SK-N-SH treated with all-trans-retinoic acid at 6 μM for 48 hours (cell line): ENCODE data around the gene KCTD10.
A peak's percentile ranks its signal among the peaks of the same experiment; 100 is the strongest.

Experiments used
- ATAC-seq: fragments of 200-7000 bp; cut with Tn5 transposase; 3 replicates; pipeline ENCODE4 v1.9.1; 2020; ENCODE audit warnings: mild to moderate bottlenecking, moderate library complexity
- ARNTL ChIP-seq: fragments of 450-650 bp; formaldehyde crosslinking; IDR thresholded peaks from 2 replicates; pipeline ENCODE4 v1.5.0; 2020; ENCODE audit warnings: low read depth, mild to moderate bottlenecking, moderate library complexity, borderline replicate concordance
- BACH2 ChIP-seq: fragments of 250-450 bp; sonication (Bioruptor Pico); IDR thresholded peaks from 2 replicates; pipeline ENCODE4 v1.9.0; 2021; ENCODE audit warnings: mild to moderate bottlenecking, borderline replicate concordance
- CSDC2 ChIP-seq: fragments of 250-450 bp; sonication (Bioruptor Pico); IDR thresholded peaks from 2 replicates; pipeline ENCODE4 v1.5.0; 2020; ENCODE audit warnings: mild to moderate bottlenecking, moderate library complexity
- ESRRG ChIP-seq: fragments of 250-450 bp; sonication (Bioruptor Pico); IDR thresholded peaks from 2 replicates; pipeline ENCODE4 v1.6.1; 2021; ENCODE audit warnings: mild to moderate bottlenecking
- GLIS3 ChIP-seq: fragments of 250-450 bp; sonication (Bioruptor Pico); IDR thresholded peaks from 2 replicates; pipeline ENCODE4 v1.5.0; 2020; ENCODE audit warnings: mild to moderate bottlenecking, moderate library complexity
- ISL1 ChIP-seq: fragments of 250-450 bp; sonication (Bioruptor Pico); IDR thresholded peaks from 2 replicates; pipeline ENCODE4 v2.1.2; 2022; ENCODE audit warnings: mild to moderate bottlenecking, moderate library complexity
- OSR1 ChIP-seq: fragments of 250-450 bp; sonication (Bioruptor Pico); IDR thresholded peaks from 2 replicates; pipeline ENCODE4 v1.8.0; 2022; ENCODE audit warnings: moderate library complexity, mild to moderate bottlenecking, inconsistent platforms
- PPARA ChIP-seq: fragments of 250-450 bp; sonication (Bioruptor Pico); IDR thresholded peaks from 2 replicates; pipeline ENCODE4 v1.5.0; 2020; ENCODE audit warnings: mild to moderate bottlenecking, borderline replicate concordance
- SNAI2 ChIP-seq: fragments of 250-450 bp; sonication (Bioruptor Pico); IDR thresholded peaks from 2 replicates; pipeline ENCODE4 v1.5.0; 2020; ENCODE audit warnings: mild to moderate bottlenecking, moderate library complexity
- TCF4 ChIP-seq: fragments of 250-450 bp; sonication (Bioruptor Pico); IDR thresholded peaks from 2 replicates; pipeline ENCODE4 v1.8.0; 2021; ENCODE audit warnings: mild to moderate bottlenecking, moderate library complexity, borderline replicate concordance
- TOX ChIP-seq: fragments of 250-450 bp; sonication (Bioruptor Pico); IDR thresholded peaks from 2 replicates; pipeline ENCODE4 v1.8.0; 2021; ENCODE audit warnings: mild to moderate bottlenecking, moderate library complexity, borderline replicate concordance
- ZC3H10 ChIP-seq: fragments of 250-450 bp; sonication (Bioruptor Pico); IDR thresholded peaks from 2 replicates; pipeline ENCODE4 v1.5.1; 2021; ENCODE audit warnings: mild to moderate bottlenecking, moderate library complexity
- ZFP3 ChIP-seq: fragments of 250-450 bp; sonication (Bioruptor Pico); IDR thresholded peaks from 2 replicates; pipeline ENCODE4 v1.5.0; 2020; ENCODE audit warnings: mild to moderate bottlenecking, moderate library complexity
- ZFP30 ChIP-seq: fragments of 450-650 bp; formaldehyde crosslinking; IDR thresholded peaks from 2 replicates; pipeline ENCODE4 v1.5.0; 2022; ENCODE audit warnings: mild to moderate bottlenecking, moderate library complexity
- ZNF565 ChIP-seq: fragments of 450-650 bp; formaldehyde crosslinking; conservative IDR thresholded peaks from 2 replicates; pipeline ENCODE4 v1.5.0; 2020; ENCODE audit warnings: low read depth, mild to moderate bottlenecking, moderate library complexity
- ZNF70 ChIP-seq: fragments of 450-650 bp; formaldehyde crosslinking; IDR thresholded peaks from 2 replicates; pipeline ENCODE4 v1.5.0; 2020; ENCODE audit warnings: mild to moderate bottlenecking, moderate library complexity
- ZNF8 ChIP-seq: fragments of 450-650 bp; formaldehyde crosslinking; IDR thresholded peaks from 2 replicates; pipeline ENCODE4 v1.5.0; 2020; ENCODE audit warnings: mild to moderate bottlenecking, moderate library complexity
- TF ChIP-seq, protein P1 (sequence below): fragments of 250-450 bp; sonication (Bioruptor Pico); IDR thresholded peaks from 2 replicates; pipeline ENCODE4 v1.5.0; 2020; ENCODE audit warnings: mild to moderate bottlenecking, moderate library complexity
- TF ChIP-seq, protein P2 (sequence below): fragments of 250-450 bp; sonication (Bioruptor Pico); IDR thresholded peaks from 2 replicates; pipeline ENCODE4 v1.8.0; 2021; ENCODE audit warnings: low read depth, mild to moderate bottlenecking, moderate library complexity, borderline replicate concordance
- TF ChIP-seq, protein P3 (sequence below): fragments of 250-450 bp; sonication (Bioruptor Pico); IDR thresholded peaks from 2 replicates; pipeline ENCODE4 v1.5.1; 2020; ENCODE audit warnings: low read depth, mild to moderate bottlenecking, moderate library complexity
- TF ChIP-seq, protein P4 (sequence below): fragments of 250-450 bp; sonication (Bioruptor Pico); IDR thresholded peaks from 2 replicates; pipeline ENCODE4 v1.8.0; 2020; ENCODE audit warnings: mild to moderate bottlenecking, moderate library complexity, borderline replicate concordance

Gene KCTD10

GRCh38 chr12:109433618-109434017 lies 43.5 kb downstream of the KCTD10 start:
- TF ChIP-seq ZNF70 (no peak), ZNF8 (CRISPR knock-in tag) (no peak), BACH2 (CRISPR knock-in tag) (no peak), ESRRG (no peak), GLIS3 (CRISPR knock-in tag) (no peak), CSDC2 (CRISPR knock-in tag) (no peak), OSR1 (CRISPR knock-in tag) (no peak), ISL1 (CRISPR knock-in tag) (no peak)
- TF ChIP-seq, protein P1, sequence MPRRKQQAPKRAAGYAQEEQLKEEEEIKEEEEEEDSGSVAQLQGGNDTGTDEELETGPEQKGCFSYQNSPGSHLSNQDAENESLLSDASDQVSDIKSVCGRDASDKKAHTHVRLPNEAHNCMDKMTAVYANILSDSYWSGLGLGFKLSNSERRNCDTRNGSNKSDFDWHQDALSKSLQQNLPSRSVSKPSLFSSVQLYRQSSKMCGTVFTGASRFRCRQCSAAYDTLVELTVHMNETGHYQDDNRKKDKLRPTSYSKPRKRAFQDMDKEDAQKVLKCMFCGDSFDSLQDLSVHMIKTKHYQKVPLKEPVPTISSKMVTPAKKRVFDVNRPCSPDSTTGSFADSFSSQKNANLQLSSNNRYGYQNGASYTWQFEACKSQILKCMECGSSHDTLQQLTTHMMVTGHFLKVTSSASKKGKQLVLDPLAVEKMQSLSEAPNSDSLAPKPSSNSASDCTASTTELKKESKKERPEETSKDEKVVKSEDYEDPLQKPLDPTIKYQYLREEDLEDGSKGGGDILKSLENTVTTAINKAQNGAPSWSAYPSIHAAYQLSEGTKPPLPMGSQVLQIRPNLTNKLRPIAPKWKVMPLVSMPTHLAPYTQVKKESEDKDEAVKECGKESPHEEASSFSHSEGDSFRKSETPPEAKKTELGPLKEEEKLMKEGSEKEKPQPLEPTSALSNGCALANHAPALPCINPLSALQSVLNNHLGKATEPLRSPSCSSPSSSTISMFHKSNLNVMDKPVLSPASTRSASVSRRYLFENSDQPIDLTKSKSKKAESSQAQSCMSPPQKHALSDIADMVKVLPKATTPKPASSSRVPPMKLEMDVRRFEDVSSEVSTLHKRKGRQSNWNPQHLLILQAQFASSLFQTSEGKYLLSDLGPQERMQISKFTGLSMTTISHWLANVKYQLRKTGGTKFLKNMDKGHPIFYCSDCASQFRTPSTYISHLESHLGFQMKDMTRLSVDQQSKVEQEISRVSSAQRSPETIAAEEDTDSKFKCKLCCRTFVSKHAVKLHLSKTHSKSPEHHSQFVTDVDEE (CRISPR knock-in tag) = no peak
- TF ChIP-seq, protein P2, sequence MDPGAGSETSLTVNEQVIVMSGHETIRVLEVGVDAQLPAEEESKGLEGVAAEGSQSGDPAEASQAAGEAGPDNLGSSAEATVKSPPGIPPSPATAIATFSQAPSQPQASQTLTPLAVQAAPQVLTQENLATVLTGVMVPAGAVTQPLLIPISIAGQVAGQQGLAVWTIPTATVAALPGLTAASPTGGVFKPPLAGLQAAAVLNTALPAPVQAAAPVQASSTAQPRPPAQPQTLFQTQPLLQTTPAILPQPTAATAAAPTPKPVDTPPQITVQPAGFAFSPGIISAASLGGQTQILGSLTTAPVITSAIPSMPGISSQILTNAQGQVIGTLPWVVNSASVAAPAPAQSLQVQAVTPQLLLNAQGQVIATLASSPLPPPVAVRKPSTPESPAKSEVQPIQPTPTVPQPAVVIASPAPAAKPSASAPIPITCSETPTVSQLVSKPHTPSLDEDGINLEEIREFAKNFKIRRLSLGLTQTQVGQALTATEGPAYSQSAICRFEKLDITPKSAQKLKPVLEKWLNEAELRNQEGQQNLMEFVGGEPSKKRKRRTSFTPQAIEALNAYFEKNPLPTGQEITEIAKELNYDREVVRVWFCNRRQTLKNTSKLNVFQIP (CRISPR knock-in tag) = no peak
- TF ChIP-seq, protein P3, sequence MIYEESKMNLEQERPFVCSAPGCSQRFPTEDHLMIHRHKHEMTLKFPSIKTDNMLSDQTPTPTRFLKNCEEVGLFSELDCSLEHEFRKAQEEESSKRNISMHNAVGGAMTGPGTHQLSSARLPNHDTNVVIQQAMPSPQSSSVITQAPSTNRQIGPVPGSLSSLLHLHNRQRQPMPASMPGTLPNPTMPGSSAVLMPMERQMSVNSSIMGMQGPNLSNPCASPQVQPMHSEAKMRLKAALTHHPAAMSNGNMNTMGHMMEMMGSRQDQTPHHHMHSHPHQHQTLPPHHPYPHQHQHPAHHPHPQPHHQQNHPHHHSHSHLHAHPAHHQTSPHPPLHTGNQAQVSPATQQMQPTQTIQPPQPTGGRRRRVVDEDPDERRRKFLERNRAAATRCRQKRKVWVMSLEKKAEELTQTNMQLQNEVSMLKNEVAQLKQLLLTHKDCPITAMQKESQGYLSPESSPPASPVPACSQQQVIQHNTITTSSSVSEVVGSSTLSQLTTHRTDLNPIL (CRISPR knock-in tag) = no peak
- TF ChIP-seq, all 23 proteins: peak for 0
- peak; percentile 75 for ATAC-seq

DNA sequence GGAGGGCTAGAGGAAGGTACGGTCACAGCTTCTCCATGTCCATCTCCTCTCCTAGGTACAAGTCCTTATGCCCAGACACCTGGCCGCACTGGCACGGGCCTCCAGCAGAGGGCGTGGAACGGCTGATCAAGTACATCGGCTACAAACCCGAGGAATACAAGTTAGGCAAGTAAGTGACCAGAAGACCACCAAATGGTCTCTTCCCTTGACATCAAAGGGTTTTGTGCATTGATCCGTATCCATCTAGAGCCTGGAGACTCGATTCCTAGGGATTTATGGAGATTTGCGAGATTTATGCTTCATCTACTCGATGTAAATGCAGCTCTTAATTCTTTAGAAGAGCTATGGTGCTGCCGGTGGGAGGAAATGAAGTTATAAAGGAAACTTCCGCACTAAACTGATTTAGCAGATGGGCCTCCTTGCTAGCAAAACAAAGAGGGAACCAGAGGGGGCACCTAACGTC lies 44.2 kb downstream of the KCTD10 start:
- peak; percentile 90 for ATAC-seq
- TF ChIP-seq, protein P1 (CRISPR knock-in tag) = no peak
- TF ChIP-seq, all 23 proteins: peak for 0

- no peak for TF ChIP-seq ZFP30 (CRISPR knock-in tag)
- no peak for TF ChIP-seq ARNTL (CRISPR knock-in tag)
- TF ChIP-seq CSDC2 (CRISPR knock-in tag) = no peak
- no peak for TF ChIP-seq ESRRG
- TF ChIP-seq ZC3H10 = no peak
- TF ChIP-seq SNAI2 (CRISPR knock-in tag) = no peak
- TF ChIP-seq ZNF8 (CRISPR knock-in tag) = no peak
- no peak for TF ChIP-seq TOX (CRISPR knock-in tag)
- no peak for TF ChIP-seq OSR1 (CRISPR knock-in tag)
- no peak for TF ChIP-seq TCF4 (CRISPR knock-in tag)
- ATAC-seq = no peak
Observed at GRCh38 chr12:109432431-109432830, 44.7 kb downstream of the KCTD10 start.

DNA sequence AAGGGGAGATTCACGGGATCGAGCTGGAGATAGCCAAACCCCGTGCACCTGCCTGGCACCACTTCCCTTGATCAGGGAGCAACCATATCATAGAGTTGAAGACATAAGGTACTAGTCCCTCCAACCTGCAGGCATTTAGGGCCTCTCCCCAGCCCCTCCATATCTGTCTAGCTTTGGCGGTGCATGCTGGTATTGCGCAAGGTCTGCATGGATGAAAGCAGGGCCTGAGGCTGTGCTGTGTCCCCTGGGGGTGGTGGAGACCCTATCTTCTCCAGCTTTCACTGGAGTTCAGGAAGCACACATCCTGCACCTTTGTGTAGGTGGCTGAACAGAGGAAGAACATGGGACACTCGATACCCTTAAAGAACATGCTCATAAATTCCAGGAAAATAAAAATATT lies 46.9 kb downstream of the KCTD10 start:
- ATAC-seq = no peak
- TF ChIP-seq ZNF565 (no peak), ISL1 (CRISPR knock-in tag) (no peak), ZFP3 (CRISPR knock-in tag) (no peak), ESRRG (no peak), ZNF8 (CRISPR knock-in tag) (no peak), PPARA (CRISPR knock-in tag) (no peak), ZNF70 (no peak), ZC3H10 (no peak), GLIS3 (CRISPR knock-in tag) (no peak)
- TF ChIP-seq, protein P1 (CRISPR knock-in tag) = no peak
- TF ChIP-seq, protein P4, sequence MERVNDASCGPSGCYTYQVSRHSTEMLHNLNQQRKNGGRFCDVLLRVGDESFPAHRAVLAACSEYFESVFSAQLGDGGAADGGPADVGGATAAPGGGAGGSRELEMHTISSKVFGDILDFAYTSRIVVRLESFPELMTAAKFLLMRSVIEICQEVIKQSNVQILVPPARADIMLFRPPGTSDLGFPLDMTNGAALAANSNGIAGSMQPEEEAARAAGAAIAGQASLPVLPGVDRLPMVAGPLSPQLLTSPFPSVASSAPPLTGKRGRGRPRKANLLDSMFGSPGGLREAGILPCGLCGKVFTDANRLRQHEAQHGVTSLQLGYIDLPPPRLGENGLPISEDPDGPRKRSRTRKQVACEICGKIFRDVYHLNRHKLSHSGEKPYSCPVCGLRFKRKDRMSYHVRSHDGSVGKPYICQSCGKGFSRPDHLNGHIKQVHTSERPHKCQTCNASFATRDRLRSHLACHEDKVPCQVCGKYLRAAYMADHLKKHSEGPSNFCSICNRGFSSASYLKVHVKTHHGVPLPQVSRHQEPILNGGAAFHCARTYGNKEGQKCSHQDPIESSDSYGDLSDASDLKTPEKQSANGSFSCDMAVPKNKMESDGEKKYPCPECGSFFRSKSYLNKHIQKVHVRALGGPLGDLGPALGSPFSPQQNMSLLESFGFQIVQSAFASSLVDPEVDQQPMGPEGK (CRISPR knock-in tag) = no peak
- TF ChIP-seq, protein P2 (CRISPR knock-in tag) = no peak
